ENCODE data around the gene UHMK1.

UHMK1 gene

GRCh38 chr1:162548170-162548569, 50.6 kb downstream of the UHMK1 start:
- TF ChIP-seq CTCF (IDR thresholded peaks at IDR 0.05; ENCODE audit: low read depth, low read length): no peak
- no peak for TF ChIP-seq EZH2phosphoT487 (IDR thresholded peaks at IDR 0.05; ENCODE audit: low read depth)
- Histone ChIP-seq H3K27me3 (ENCODE audit: low read depth, low read length) (no peaks in the 10 kb centered on the region), H4K20me1 (ENCODE audit: insufficient read depth, low read length) (no peaks in the 10 kb centered on the region), H3K36me3 (replicated peaks; ENCODE audit: low read depth, low read length) (peaks cover 2% of the 10 kb centered on the region), H3K79me2 (ENCODE audit: low read length) (no peaks in the 10 kb centered on the region), H3K4me1 (ENCODE audit: low read length) (no peaks in the 10 kb centered on the region), H3K4me3 (ENCODE audit: low read length) (no peak overlapping the region), H2AFZ (ENCODE audit: low read depth, low read length) (no peak overlapping the region), H3K9ac (ENCODE audit: low read length) (no peak overlapping the region), H3K27ac (ENCODE audit: low read length) (no peak overlapping the region), H3K9me3 (ENCODE audit: insufficient read depth, low read length) (peaks cover 3% of the 10 kb centered on the region), H3K4me2 (ENCODE audit: low read length) (no peak overlapping the region)

- no peak overlapping the region for H3K27ac ChIP-seq (ENCODE audit: low read length)
Measured at GRCh38 chr1:162549001-162549400, 51.4 kb downstream of the UHMK1 start.

GRCh38 chr1:162550925-162551324, 53.3 kb downstream of the UHMK1 start:
- Histone ChIP-seq H3K27ac (ENCODE audit: low read length) (no peak overlapping the region), H4K20me1 (ENCODE audit: insufficient read depth, low read length) (no peaks in the 10 kb centered on the region), H3K27me3 (ENCODE audit: low read depth, low read length) (no peaks in the 10 kb centered on the region), H3K79me2 (ENCODE audit: low read length) (no peaks in the 10 kb centered on the region), H2AFZ (ENCODE audit: low read depth, low read length) (no peak overlapping the region), H3K9ac (ENCODE audit: low read length) (no peak overlapping the region), H3K4me2 (ENCODE audit: low read length) (no peak overlapping the region), H3K36me3 (replicated peaks; ENCODE audit: low read depth, low read length) (no peaks in the 10 kb centered on the region), H3K4me1 (ENCODE audit: low read length) (no peaks in the 10 kb centered on the region), H3K4me3 (ENCODE audit: low read length) (no peak overlapping the region), H3K9me3 (ENCODE audit: insufficient read depth, low read length) (no peaks in the 10 kb centered on the region)
- TF ChIP-seq CTCF (IDR thresholded peaks at IDR 0.05; ENCODE audit: low read depth, low read length) (no peak), EZH2phosphoT487 (IDR thresholded peaks at IDR 0.05; ENCODE audit: low read depth) (no peak)

More at GRCh38 chr1:162549001-162549400, 51.4 kb downstream of the UHMK1 start:
- Histone ChIP-seq H3K4me1 (ENCODE audit: low read length) (no peaks in the 10 kb centered on the region), H3K9me3 (ENCODE audit: insufficient read depth, low read length) (no peaks in the 10 kb centered on the region), H3K79me2 (ENCODE audit: low read length) (no peaks in the 10 kb centered on the region), H3K4me2 (ENCODE audit: low read length) (no peak overlapping the region), H3K36me3 (replicated peaks; ENCODE audit: low read depth, low read length) (no peaks in the 10 kb centered on the region), H2AFZ (ENCODE audit: low read depth, low read length) (no peak overlapping the region), H3K9ac (ENCODE audit: low read length) (no peak overlapping the region), H3K4me3 (ENCODE audit: low read length) (no peak overlapping the region), H3K27me3 (ENCODE audit: low read depth, low read length) (no peaks in the 10 kb centered on the region), H4K20me1 (ENCODE audit: insufficient read depth, low read length) (no peaks in the 10 kb centered on the region)
- TF ChIP-seq CTCF (IDR thresholded peaks at IDR 0.05; ENCODE audit: low read depth, low read length) (no peak), EZH2phosphoT487 (IDR thresholded peaks at IDR 0.05; ENCODE audit: low read depth) (no peak)

DNA sequence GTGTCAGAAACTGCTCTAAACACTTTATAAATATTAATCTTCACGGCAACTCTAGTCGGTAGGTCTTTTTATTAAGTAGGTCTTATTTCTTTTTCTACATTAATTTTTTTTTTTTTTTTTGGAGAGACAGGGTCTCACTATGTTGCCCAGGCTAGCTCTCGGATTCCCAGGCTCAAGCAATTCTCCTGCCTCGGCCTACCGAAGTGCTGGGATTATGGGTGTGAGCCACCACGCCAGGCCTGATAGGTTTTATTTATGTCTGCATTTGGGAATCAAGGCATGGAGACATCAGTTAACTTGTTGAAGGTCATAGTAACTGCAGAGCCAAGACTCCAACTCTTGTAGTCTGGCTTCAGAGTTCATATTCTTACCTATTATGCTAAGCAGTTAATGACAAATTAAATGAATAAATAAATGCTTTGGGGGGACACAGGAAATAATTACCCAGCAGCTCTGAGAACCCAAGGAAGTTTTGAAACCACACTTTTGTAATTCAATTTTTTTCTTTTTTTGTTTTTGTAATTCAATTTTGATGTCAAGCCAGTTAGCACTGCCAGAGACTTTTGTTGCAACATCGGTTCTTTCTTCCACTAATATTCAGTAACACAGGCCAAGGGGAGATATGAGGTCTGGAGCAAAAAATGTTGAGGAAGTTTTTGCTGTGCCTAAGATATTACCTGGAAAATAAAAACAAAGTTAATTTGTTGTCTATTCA, 54.5 kb downstream of the UHMK1 start:
- no peaks in the 10 kb centered on the region for H3K4me1 ChIP-seq (ENCODE audit: low read length)
- no peaks in the 10 kb centered on the region for H3K9me3 ChIP-seq (ENCODE audit: insufficient read depth, low read length)
- no peaks in the 10 kb centered on the region for H3K79me2 ChIP-seq (ENCODE audit: low read length)
- no peak overlapping the region for H3K9ac ChIP-seq (ENCODE audit: low read length)
- no peaks in the 10 kb centered on the region for H4K20me1 ChIP-seq (ENCODE audit: insufficient read depth, low read length)
- no peak overlapping the region for H3K4me3 ChIP-seq (ENCODE audit: low read length)
- no peak for TF ChIP-seq CTCF (IDR thresholded peaks at IDR 0.05; ENCODE audit: low read depth, low read length)
- TF ChIP-seq EZH2phosphoT487 (IDR thresholded peaks at IDR 0.05; ENCODE audit: low read depth): no peak
- H3K4me2 ChIP-seq (ENCODE audit: low read length): no peak overlapping the region
- no peaks in the 10 kb centered on the region for H3K27me3 ChIP-seq (ENCODE audit: low read depth, low read length)
- H3K36me3 ChIP-seq (replicated peaks; ENCODE audit: low read depth, low read length): no peaks in the 10 kb centered on the region
- no peak overlapping the region for H2AFZ ChIP-seq (ENCODE audit: low read depth, low read length)
- no peak overlapping the region for H3K27ac ChIP-seq (ENCODE audit: low read length)
